RWPE2 (cell line): ENCODE data around the gene MAK.

Source experiments
- ATAC-seq: fragments of 200-7000 bp; cut with Tn5 transposase; 3 replicates; pipeline ENCODE4 v1.9.1; 2021; ENCODE audit warnings: low read depth
- DNase-seq: peaks from one replicate; pipeline ENCODE4 v3.0.0-alpha.2; 2020; ENCODE audit warnings: low spot score
- H3K27ac ChIP-seq: fragments of 450-650 bp; 2 replicates; pipeline ENCODE4 v1.5.1; 2017; ENCODE audit warnings: mild to moderate bottlenecking; ENCODE audit not compliant: poor library complexity, severe bottlenecking
- H3K27me3 ChIP-seq: fragments of 250-450 bp; sonication (Bioruptor Pico); 2 replicates; pipeline ENCODE4 v1.5.1; 2021; ENCODE audit warnings: mild to moderate bottlenecking, moderate library complexity; ENCODE audit not compliant: insufficient read depth, poor library complexity, severe bottlenecking
- H3K36me3 ChIP-seq: fragments of 250-450 bp; sonication (Bioruptor Pico); 2 replicates; pipeline ENCODE4 v1.5.1; 2020; ENCODE audit warnings: low read depth, mild to moderate bottlenecking, moderate library complexity
- H3K4me1 ChIP-seq: fragments of 250-450 bp; sonication (Bioruptor Pico); 2 replicates; pipeline ENCODE4 v1.5.1; 2021; ENCODE audit warnings: mild to moderate bottlenecking, moderate library complexity; ENCODE audit not compliant: insufficient read depth, poor library complexity, severe bottlenecking
- H3K4me3 ChIP-seq: fragments of 250-450 bp; sonication (Bioruptor Pico); 2 replicates; pipeline ENCODE4 v1.5.1; 2021; ENCODE audit warnings: mild to moderate bottlenecking, moderate library complexity; ENCODE audit not compliant: severe bottlenecking
- H3K9me3 ChIP-seq: fragments of 250-450 bp; sonication (Bioruptor Pico); 2 replicates; pipeline ENCODE4 v1.5.1; 2021; ENCODE audit warnings: mild to moderate bottlenecking, moderate library complexity; ENCODE audit not compliant: severe bottlenecking
- TF ChIP-seq, protein P1 (sequence below): fragments of 450-650 bp; IDR thresholded peaks from one replicate; pipeline ENCODE4 v1.5.1; 2017; ENCODE audit warnings: mild to moderate bottlenecking, moderate library complexity; ENCODE audit not compliant: poor library complexity, severe bottlenecking

MAK gene

DNA sequence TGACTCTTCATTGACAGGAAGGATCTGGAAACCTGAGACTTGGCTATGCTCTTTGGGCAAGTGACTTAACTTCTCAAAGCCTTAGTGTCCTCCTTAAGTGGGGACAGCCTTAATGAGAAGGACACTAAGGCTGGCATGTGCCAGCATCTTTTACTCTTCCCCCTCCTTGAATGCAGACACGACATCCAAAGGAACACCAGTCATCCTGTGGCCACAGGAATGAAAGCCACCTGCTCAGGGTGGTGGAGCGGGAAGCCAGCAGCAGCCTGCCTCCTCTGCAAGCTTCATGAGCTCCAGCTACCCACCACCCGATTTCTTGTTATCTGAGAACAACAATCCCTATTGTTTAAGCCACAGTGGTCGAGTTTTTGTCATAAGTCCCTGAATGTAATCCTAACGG lies 46.2 kb downstream of the MAK start:
- no peaks in the 10 kb centered on the region for H3K36me3 ChIP-seq
- H3K9me3 ChIP-seq = no peaks in the 10 kb centered on the region
- no peaks in the 10 kb centered on the region for H3K4me1 ChIP-seq
- ATAC-seq = no peak
- H3K27ac ChIP-seq = no peak overlapping the region
- no peaks in the 10 kb centered on the region for H3K27me3 ChIP-seq
- TF ChIP-seq, protein P1, sequence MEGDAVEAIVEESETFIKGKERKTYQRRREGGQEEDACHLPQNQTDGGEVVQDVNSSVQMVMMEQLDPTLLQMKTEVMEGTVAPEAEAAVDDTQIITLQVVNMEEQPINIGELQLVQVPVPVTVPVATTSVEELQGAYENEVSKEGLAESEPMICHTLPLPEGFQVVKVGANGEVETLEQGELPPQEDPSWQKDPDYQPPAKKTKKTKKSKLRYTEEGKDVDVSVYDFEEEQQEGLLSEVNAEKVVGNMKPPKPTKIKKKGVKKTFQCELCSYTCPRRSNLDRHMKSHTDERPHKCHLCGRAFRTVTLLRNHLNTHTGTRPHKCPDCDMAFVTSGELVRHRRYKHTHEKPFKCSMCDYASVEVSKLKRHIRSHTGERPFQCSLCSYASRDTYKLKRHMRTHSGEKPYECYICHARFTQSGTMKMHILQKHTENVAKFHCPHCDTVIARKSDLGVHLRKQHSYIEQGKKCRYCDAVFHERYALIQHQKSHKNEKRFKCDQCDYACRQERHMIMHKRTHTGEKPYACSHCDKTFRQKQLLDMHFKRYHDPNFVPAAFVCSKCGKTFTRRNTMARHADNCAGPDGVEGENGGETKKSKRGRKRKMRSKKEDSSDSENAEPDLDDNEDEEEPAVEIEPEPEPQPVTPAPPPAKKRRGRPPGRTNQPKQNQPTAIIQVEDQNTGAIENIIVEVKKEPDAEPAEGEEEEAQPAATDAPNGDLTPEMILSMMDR = no peak
- no peak overlapping the region for H3K4me3 ChIP-seq
- no peak for DNase-seq

DNA sequence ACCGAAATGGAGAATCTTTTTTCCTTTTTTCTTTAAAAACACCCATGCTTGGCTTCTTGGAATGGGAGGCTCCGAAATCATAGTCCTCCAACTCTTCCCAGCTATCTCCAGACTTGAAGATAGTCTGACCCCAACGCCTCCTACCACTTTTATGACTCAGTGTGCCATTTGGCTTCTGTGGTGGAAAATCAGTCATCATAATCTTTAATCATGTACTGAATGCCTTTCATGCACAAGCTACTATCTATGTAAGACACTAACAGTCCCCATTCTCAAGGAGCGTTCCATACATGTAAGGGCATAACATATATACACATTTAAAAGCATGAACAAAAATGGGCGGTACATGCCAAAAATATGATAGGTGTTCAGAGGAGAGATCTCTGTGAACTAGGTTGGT lies 46.7 kb downstream of the MAK start:
- ATAC-seq (no peak), DNase-seq (no peak)
- Histone ChIP-seq H3K27ac (no peak overlapping the region), H3K27me3 (no peaks in the 10 kb centered on the region), H3K36me3 (no peaks in the 10 kb centered on the region), H3K9me3 (no peaks in the 10 kb centered on the region), H3K4me3 (no peak overlapping the region), H3K4me1 (no peaks in the 10 kb centered on the region)
- TF ChIP-seq, protein P1 = no peak

DNA sequence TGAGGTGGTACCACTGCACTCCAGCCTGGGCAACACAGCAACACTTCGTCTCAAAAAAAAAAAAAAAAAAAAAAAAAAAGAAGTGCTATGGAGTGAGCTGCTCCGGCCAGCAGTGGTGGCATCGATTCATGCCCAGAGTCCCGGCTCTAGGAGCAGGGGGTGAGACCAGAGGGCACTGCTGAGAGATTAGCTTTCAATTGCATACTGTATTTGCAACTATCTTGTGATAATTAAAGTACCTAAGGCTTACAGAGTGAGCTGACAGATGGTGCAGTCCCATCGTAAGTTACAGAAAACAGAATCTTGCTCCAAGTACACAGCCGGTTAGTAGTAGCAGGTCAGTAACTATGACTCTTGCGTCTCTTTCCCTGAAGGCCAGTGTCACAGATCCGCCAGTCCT lies 59.3 kb downstream of the MAK start:
- H3K36me3 ChIP-seq = peaks cover 7% of the 10 kb centered on the region
- H3K27ac ChIP-seq = no peak overlapping the region
- TF ChIP-seq, protein P1 = no peak
- no peak overlapping the region for H3K4me3 ChIP-seq
- no peaks in the 10 kb centered on the region for H3K4me1 ChIP-seq
- DNase-seq (no peak), ATAC-seq (no peak)
- H3K27me3 ChIP-seq = no peaks in the 10 kb centered on the region
- no peaks in the 10 kb centered on the region for H3K9me3 ChIP-seq

DNA sequence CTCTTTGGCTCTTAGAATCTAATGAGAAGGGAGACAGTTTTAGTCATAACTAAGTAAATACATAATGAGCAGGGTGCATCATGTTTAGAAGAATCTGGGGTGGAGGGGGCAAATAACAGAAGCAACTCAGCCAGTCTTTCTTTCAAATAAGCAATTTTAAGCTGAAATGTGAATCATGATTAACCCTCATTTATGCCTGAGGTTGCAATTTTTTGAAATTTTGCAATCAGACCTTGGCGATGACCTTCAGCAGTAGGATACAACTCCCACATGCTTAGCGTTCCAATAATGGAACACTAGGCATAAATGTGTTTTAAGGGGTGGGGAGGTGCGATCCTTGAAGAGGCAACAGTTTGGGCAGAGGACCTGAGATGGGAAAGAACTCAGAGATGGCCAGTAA lies 60.1 kb downstream of the MAK start:
- no peaks in the 10 kb centered on the region for H3K9me3 ChIP-seq
- TF ChIP-seq, protein P1 = no peak
- no peaks in the 10 kb centered on the region for H3K27me3 ChIP-seq
- H3K4me1 ChIP-seq = no peaks in the 10 kb centered on the region
- ATAC-seq (no peak), DNase-seq (no peak)
- H3K27ac ChIP-seq = no peak overlapping the region
- peaks cover 11% of the 10 kb centered on the region for H3K36me3 ChIP-seq
- H3K4me3 ChIP-seq = no peak overlapping the region

DNA sequence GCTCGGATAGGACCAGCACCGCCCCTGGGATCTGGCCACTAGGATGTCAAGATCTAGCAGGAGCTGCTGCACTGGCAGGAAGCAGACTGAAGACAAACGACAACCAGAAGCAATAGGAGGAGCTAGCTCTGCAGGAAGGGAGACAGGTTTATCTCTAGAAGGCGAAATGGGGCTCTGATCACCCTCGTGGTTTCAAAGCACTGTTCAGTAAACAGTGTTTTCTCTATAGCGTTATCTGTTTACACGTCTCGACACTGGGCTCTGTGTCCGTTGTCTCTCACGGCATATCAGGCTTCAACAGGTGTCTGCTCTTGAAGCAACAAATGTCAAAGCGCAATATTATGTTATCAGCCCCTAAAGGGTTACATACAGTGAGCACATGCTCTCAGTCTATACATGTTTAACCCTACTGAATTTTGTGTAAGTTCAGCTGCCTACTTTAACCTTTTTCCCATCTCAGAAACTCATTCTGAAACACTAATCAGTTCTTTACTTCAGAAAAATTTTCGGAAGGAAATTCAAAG lies 66.9 kb downstream of the MAK start:
- H3K36me3 ChIP-seq = peaks cover 10% of the 10 kb centered on the region
- H3K9me3 ChIP-seq = no peaks in the 10 kb centered on the region
- no peak for DNase-seq
- no peaks in the 10 kb centered on the region for H3K4me1 ChIP-seq
- TF ChIP-seq, protein P1 = no peak
- H3K27ac ChIP-seq = no peak overlapping the region
- H3K4me3 ChIP-seq = no peak overlapping the region
- no peaks in the 10 kb centered on the region for H3K27me3 ChIP-seq
- ATAC-seq = no peak
